ENCODE data around the gene PPAT.

The PPAT gene

GRCh38 chr4:56345458-56345857 is 90.0 kb downstream of the PPAT start:
- Histone ChIP-seq H2BK5ac (ENCODE audit: low read depth, low read length, poor library complexity, severe bottlenecking) (no peak overlapping the region), H3K36me3 (ENCODE audit: control insufficient read depth in 1 of 2, insufficient read depth in 2 of 2, low read depth in 1 of 2, low read length in 2 of 2) (peaks cover 6 to 42% of the 10 kb centered on the region in 2 experiments), H3K9ac (ENCODE audit: low read length) (no peak overlapping the region), H3K9me3 (ENCODE audit: control insufficient read depth, low read length) (no peaks in the 10 kb centered on the region), H2BK120ac (ENCODE audit: low read depth, low read length) (no peak overlapping the region), H2BK15ac (ENCODE audit: low read depth, poor library complexity, severe bottlenecking) (no peak overlapping the region), H3K18ac (ENCODE audit: low read depth in 1 of 2, low read length in 2 of 2) (no peak overlapping the region), H4K91ac (ENCODE audit: low read length) (no peak overlapping the region), H3K4ac (ENCODE audit: low read depth in 1 of 2, low read length in 2 of 2) (no peak overlapping the region), H3K27me3 (ENCODE audit: control insufficient read depth in 1 of 2, insufficient read depth in 1 of 2, low read length in 2 of 2) (no peaks in the 10 kb centered on the region), H2AK5ac (ENCODE audit: low read length, severe bottlenecking) (no peak overlapping the region), H3K79me1 (replicated peaks; ENCODE audit: low read length, poor library complexity, severe bottlenecking) (no peaks in the 10 kb centered on the region), H2BK12ac (ENCODE audit: low read length in 2 of 2) (no peak overlapping the region), H3K4me1 (ENCODE audit: control insufficient read depth, insufficient read depth, low read depth, low read length) (no peaks in the 10 kb centered on the region), H4K8ac (ENCODE audit: low read length) (no peak overlapping the region), H2AFZ (ENCODE audit: low read depth, low read length) (no peak overlapping the region), H3K14ac (ENCODE audit: low read length in 2 of 2) (no peak overlapping the region), H3K4me3 (ENCODE audit: insufficient read depth in 1 of 2, low read depth in 1 of 2, low read length in 2 of 2) (no peak overlapping the region), H3K23ac (ENCODE audit: low read length in 2 of 2) (no peak overlapping the region), H3K4me2 (ENCODE audit: low read length, poor library complexity, severe bottlenecking) (no peak overlapping the region), H3K27ac (ENCODE audit: low read length, poor library complexity, severe bottlenecking) (no peak overlapping the region)
- DNase-seq = no peak
- WGBS = 100% methylated on average over 1 of the region's 4 CpGs

Data from mesenchymal stem cell (in vitro differentiated cells and primary cell).